Myocyte (in vitro differentiated cells): ENCODE results near the gene ADK. TPM values are rescaled to one million over a fixed set of nuclear protein-coding genes. Genes with fewer than 3 reads are reported as not detected.
"Not testable (repeated sequence)": the region's sequence is repeated elsewhere in the genome, so short reads cannot be mapped to it uniquely, and the experiment has no call there.

Experiments
- DNase-seq: peaks from one replicate; pipeline ENCODE4 v3.0.0-alpha.2; 2012; ENCODE audit warnings: low read depth
- total RNA-seq: library from RNA; depleted of rRNA; stranded (reverse); fragments of >200 nt; gene quantifications from 2 replicates; pipeline ENCODE4 v1.2.3, GENCODE V29; 2014

The ADK gene
- total RNA-seq, 1 donor from 2014 or later, result 65.4 TPM

GRCh38 chr10:74476162-74476706, 325.2 kb downstream of the ADK start:
- not testable (repeated sequence) for DNase-seq

GRCh38 chr10:74480778-74481177, 329.8 kb downstream of the ADK start:
- no peak for DNase-seq

GRCh38 chr10:74483356-74483755, 332.3 kb downstream of the ADK start:
- DNase-seq, result no peak

- DNase-seq, result no peak
Observed at GRCh38 chr10:74485283-74485682, 334.3 kb downstream of the ADK start.

GRCh38 chr10:74486659-74487058, 335.6 kb downstream of the ADK start:
- no peak for DNase-seq

GRCh38 chr10:74488907-74489306, 337.9 kb downstream of the ADK start:
- DNase-seq, result no peak

GRCh38 chr10:74490551-74490950, 339.5 kb downstream of the ADK start:
- no peak for DNase-seq

GRCh38 chr10:74491014-74491413, 340.0 kb downstream of the ADK start:
- no peak for DNase-seq

GRCh38 chr10:74496276-74496675, 345.3 kb downstream of the ADK start:
- DNase-seq, result not testable (repeated sequence)

- DNase-seq, result not testable (repeated sequence)
Observed at GRCh38 chr10:74498664-74499063, 347.6 kb downstream of the ADK start.

- DNase-seq, result no peak
Observed at GRCh38 chr10:74500026-74500704, 349.1 kb downstream of the ADK start.

- DNase-seq, result no peak
Observed at GRCh38 chr10:74500816-74501215, 349.8 kb downstream of the ADK start.

- peak; percentile 16 for DNase-seq
Observed at GRCh38 chr10:74502963-74503608, 352.1 kb downstream of the ADK start.

GRCh38 chr10:74507951-74508350, 356.9 kb downstream of the ADK start:
- no peak for DNase-seq

GRCh38 chr10:74510594-74510993, 359.6 kb downstream of the ADK start:
- no peak for DNase-seq

GRCh38 chr10:74511051-74511450, 360.0 kb downstream of the ADK start:
- DNase-seq, result no peak

GRCh38 chr10:74514322-74514721, 363.3 kb downstream of the ADK start:
- no peak for DNase-seq

- DNase-seq, result no peak
Observed at GRCh38 chr10:74518061-74518460, 367.0 kb downstream of the ADK start.

- DNase-seq, result peak; percentile 16
Observed at GRCh38 chr10:74521526-74521925, 370.5 kb downstream of the ADK start.

- no peak for DNase-seq
Observed at GRCh38 chr10:74523199-74523598, 372.2 kb downstream of the ADK start.

- no peak for DNase-seq
Observed at GRCh38 chr10:74525885-74526284, 374.9 kb downstream of the ADK start.

- DNase-seq, result peak; percentile 6
Observed at GRCh38 chr10:74527611-74528010, 376.6 kb downstream of the ADK start.

- DNase-seq, result no peak
Observed at GRCh38 chr10:74529205-74529604, 378.2 kb downstream of the ADK start.
